ENCODE data around the gene TMEM117.

Gene TMEM117

GRCh38 chr12:43968736-43969135 is 132.9 kb downstream of the TMEM117 start:
- Mint-ChIP-seq H3K27me3 (no peaks in the 10 kb centered on the region), H3K4me3 (no peak overlapping the region), H3K36me3 (ENCODE audit: insufficient read depth) (no peaks in the 10 kb centered on the region), H3K27ac (no peak overlapping the region), H3K4me1 (ENCODE audit: low read depth in 2 of 2) (no peaks in the 10 kb centered on the region), H3K9me3 (no peaks in the 10 kb centered on the region)
- no peak for DNase-seq
- no peak for ATAC-seq (replicated peaks)

- ATAC-seq (replicated peaks) = no peak
- no peak for DNase-seq
- Mint-ChIP-seq H3K36me3 (ENCODE audit: insufficient read depth) (no peaks in the 10 kb centered on the region), H3K27ac (no peak overlapping the region), H3K9me3 (no peaks in the 10 kb centered on the region), H3K4me1 (ENCODE audit: low read depth in 2 of 2) (no peaks in the 10 kb centered on the region), H3K4me3 (no peak overlapping the region), H3K27me3 (no peaks in the 10 kb centered on the region)
These were observed 134.0 kb downstream of the TMEM117 start for GRCh38 chr12:43969882-43970281.

GRCh38 chr12:43973385-43973784 is 137.5 kb downstream of the TMEM117 start:
- no peak overlapping the region for H3K4me3 Mint-ChIP-seq
- H3K36me3 Mint-ChIP-seq (ENCODE audit: insufficient read depth) = no peaks in the 10 kb centered on the region
- no peak for DNase-seq
- no peaks in the 10 kb centered on the region for H3K27me3 Mint-ChIP-seq
- peaks cover 0 to 7% of the 10 kb centered on the region in 2 donors for H3K9me3 Mint-ChIP-seq
- peaks cover 0 to 3% of the 10 kb centered on the region in 2 donors for H3K4me1 Mint-ChIP-seq (ENCODE audit: low read depth in 2 of 2)
- H3K27ac Mint-ChIP-seq = no peak overlapping the region
- ATAC-seq (replicated peaks) = no peak

GRCh38 chr12:43973993-43974392 is 138.1 kb downstream of the TMEM117 start:
- Mint-ChIP-seq H3K4me1 (ENCODE audit: low read depth in 2 of 2) (peaks cover 0 to 3% of the 10 kb centered on the region in 2 donors), H3K36me3 (ENCODE audit: insufficient read depth) (no peaks in the 10 kb centered on the region), H3K4me3 (no peak overlapping the region), H3K9me3 (peaks cover 0 to 7% of the 10 kb centered on the region in 2 donors), H3K27ac (no peak overlapping the region), H3K27me3 (no peaks in the 10 kb centered on the region)
- no peak for ATAC-seq (replicated peaks)
- no peak for DNase-seq

- H3K4me3 Mint-ChIP-seq = no peak overlapping the region
- ATAC-seq (replicated peaks) (no peak), DNase-seq (no peak)
- H3K36me3 Mint-ChIP-seq (ENCODE audit: insufficient read depth) = no peaks in the 10 kb centered on the region
- peaks cover 0 to 3% of the 10 kb centered on the region in 2 donors for H3K4me1 Mint-ChIP-seq (ENCODE audit: low read depth in 2 of 2)
- H3K27me3 Mint-ChIP-seq = no peaks in the 10 kb centered on the region
- H3K27ac Mint-ChIP-seq = no peak overlapping the region
- peaks cover 0 to 7% of the 10 kb centered on the region in 2 donors for H3K9me3 Mint-ChIP-seq
These were observed 140.1 kb downstream of the TMEM117 start for GRCh38 chr12:43976027-43976426.

- Mint-ChIP-seq H3K4me1 (ENCODE audit: low read depth in 2 of 2) (peaks cover 0 to 3% of the 10 kb centered on the region in 2 donors), H3K9me3 (peaks cover 0 to 7% of the 10 kb centered on the region in 2 donors), H3K27ac (no peak overlapping the region), H3K4me3 (no peak overlapping the region), H3K36me3 (ENCODE audit: insufficient read depth) (no peaks in the 10 kb centered on the region), H3K27me3 (no peaks in the 10 kb centered on the region)
- DNase-seq (no peak), ATAC-seq (replicated peaks) (no peak)
These were observed 142.7 kb downstream of the TMEM117 start for GRCh38 chr12:43978556-43978955.

- ATAC-seq (replicated peaks) = no peak
- DNase-seq = no peak
- no peaks in the 10 kb centered on the region for H3K27me3 Mint-ChIP-seq
- H3K4me1 Mint-ChIP-seq (ENCODE audit: low read depth in 2 of 2) = peaks cover 0 to 3% of the 10 kb centered on the region in 2 donors
- H3K9me3 Mint-ChIP-seq = peaks cover 0 to 7% of the 10 kb centered on the region in 2 donors
- H3K27ac Mint-ChIP-seq = no peak overlapping the region
- no peak overlapping the region for H3K4me3 Mint-ChIP-seq
- H3K36me3 Mint-ChIP-seq (ENCODE audit: insufficient read depth) = no peaks in the 10 kb centered on the region
These were observed 143.6 kb downstream of the TMEM117 start for GRCh38 chr12:43979450-43979849.

- Mint-ChIP-seq H3K4me3 (no peak overlapping the region), H3K27me3 (no peaks in the 10 kb centered on the region), H3K27ac (no peak overlapping the region), H3K9me3 (peaks cover 0 to 7% of the 10 kb centered on the region in 2 donors), H3K4me1 (ENCODE audit: low read depth in 2 of 2) (peaks cover 0 to 3% of the 10 kb centered on the region in 2 donors), H3K36me3 (ENCODE audit: insufficient read depth) (no peaks in the 10 kb centered on the region)
- no peak for ATAC-seq (replicated peaks)
- no peak for DNase-seq
These were observed 144.8 kb downstream of the TMEM117 start for GRCh38 chr12:43980627-43981191.

GRCh38 chr12:43981726-43982125 is 145.8 kb downstream of the TMEM117 start:
- Mint-ChIP-seq H3K4me1 (ENCODE audit: low read depth in 2 of 2) (no peaks in the 10 kb centered on the region), H3K9me3 (peaks cover 0 to 7% of the 10 kb centered on the region in 2 donors), H3K36me3 (ENCODE audit: insufficient read depth) (no peaks in the 10 kb centered on the region), H3K4me3 (no peak overlapping the region), H3K27ac (no peak overlapping the region), H3K27me3 (no peaks in the 10 kb centered on the region)
- ATAC-seq (replicated peaks) (no peak), DNase-seq (no peak)

- no peak for ATAC-seq (replicated peaks)
These were observed 146.7 kb downstream of the TMEM117 start for GRCh38 chr12:43982544-43982943.

GRCh38 chr12:43988838-43989560 is 153.1 kb downstream of the TMEM117 start:
- no peaks in the 10 kb centered on the region for H3K27me3 Mint-ChIP-seq

More at GRCh38 chr12:43982544-43982943, 146.7 kb downstream of the TMEM117 start:
- Mint-ChIP-seq H3K36me3 (ENCODE audit: insufficient read depth) (no peaks in the 10 kb centered on the region), H3K27ac (no peak overlapping the region), H3K4me1 (ENCODE audit: low read depth in 2 of 2) (no peaks in the 10 kb centered on the region), H3K4me3 (no peak overlapping the region), H3K9me3 (peaks cover 0 to 7% of the 10 kb centered on the region in 2 donors), H3K27me3 (no peaks in the 10 kb centered on the region)
- DNase-seq = no peak

GRCh38 chr12:43992856-43993255 is 157.0 kb downstream of the TMEM117 start:
- H3K9me3 Mint-ChIP-seq = no peaks in the 10 kb centered on the region
- peaks cover 4 to 5% of the 10 kb centered on the region in 2 donors for H3K4me1 Mint-ChIP-seq (ENCODE audit: low read depth in 2 of 2)
- DNase-seq (no peak), ATAC-seq (replicated peaks) (no peak)
- no peak overlapping the region for H3K4me3 Mint-ChIP-seq
- no peaks in the 10 kb centered on the region for H3K36me3 Mint-ChIP-seq (ENCODE audit: insufficient read depth)
- H3K27me3 Mint-ChIP-seq = no peaks in the 10 kb centered on the region
- no peak overlapping the region for H3K27ac Mint-ChIP-seq

More at GRCh38 chr12:43988838-43989560, 153.1 kb downstream of the TMEM117 start:
- Mint-ChIP-seq H3K27ac (no peak overlapping the region), H3K36me3 (ENCODE audit: insufficient read depth) (no peaks in the 10 kb centered on the region), H3K4me1 (ENCODE audit: low read depth in 2 of 2) (peaks cover 4 to 5% of the 10 kb centered on the region in 2 donors), H3K9me3 (no peaks in the 10 kb centered on the region), H3K4me3 (no peak overlapping the region)
- DNase-seq (no peak), ATAC-seq (replicated peaks) (no peak)

- no peak overlapping the region for H3K27ac Mint-ChIP-seq
- ATAC-seq (replicated peaks) (no peak), DNase-seq (peak in 2 of 3 experiments; percentile 1 to 4)
- H3K4me1 Mint-ChIP-seq (ENCODE audit: low read depth in 2 of 2) = no peaks in the 10 kb centered on the region
- no peaks in the 10 kb centered on the region for H3K36me3 Mint-ChIP-seq (ENCODE audit: insufficient read depth)
- H3K27me3 Mint-ChIP-seq = no peaks in the 10 kb centered on the region
- H3K9me3 Mint-ChIP-seq = no peaks in the 10 kb centered on the region
- no peak overlapping the region for H3K4me3 Mint-ChIP-seq
These were observed 164.6 kb downstream of the TMEM117 start for GRCh38 chr12:44000309-44000952.

- no peak for ATAC-seq (replicated peaks)
- no peaks in the 10 kb centered on the region for H3K27me3 Mint-ChIP-seq
- no peaks in the 10 kb centered on the region for H3K4me1 Mint-ChIP-seq (ENCODE audit: low read depth in 2 of 2)
- no peak overlapping the region for H3K4me3 Mint-ChIP-seq
- DNase-seq = no peak
- H3K27ac Mint-ChIP-seq = peak overlapping the region in 1 of 2 donors; percentile 12
- H3K36me3 Mint-ChIP-seq (ENCODE audit: insufficient read depth) = no peaks in the 10 kb centered on the region
- H3K9me3 Mint-ChIP-seq = peaks cover under 1 to 2% of the 10 kb centered on the region in 2 donors
These were observed 166.7 kb downstream of the TMEM117 start for GRCh38 chr12:44002607-44003006.

Data from effector memory CD8-positive, alpha-beta T cell (primary cell).